Upper lobe of left lung (tissue), 4 donors: ENCODE data around the gene ANO3.

Source experiments
- EP300 ChIP-seq, 4 donors: sonication (generic); formaldehyde crosslinking; IDR thresholded peaks; one replicate each; pipeline ENCODE4 v1.5.1; 2017; ENCODE audit warnings: antibody characterized with exemption in 4 of 4, control low read depth in 2 of 4
- POLR2A ChIP-seq, 4 donors: fragments of 450-650 bp; IDR thresholded peaks; one replicate each; pipeline ENCODE4 v1.5.1; 2016 to 2017; ENCODE audit warnings: antibody characterized with exemption in 4 of 4, mild to moderate bottlenecking in 2 of 4
- POLR2AphosphoS5 ChIP-seq, 2 donors: sonication (generic); formaldehyde crosslinking; IDR thresholded peaks; one replicate each; pipeline ENCODE4 v1.5.1; 2017; ENCODE audit warnings: antibody characterized with exemption in 2 of 2
- TF ChIP-seq, protein P1 (sequence below), 6 experiments: fragments of 450-650 bp in 4 of 6; fragments of 200-600 bp in 2 of 6; sonication (generic) in 2 of 6; IDR thresholded peaks; one replicate each; pipeline ENCODE4 v1.5.1; 2016 to 2019; ENCODE audit warnings: antibody characterized with exemption in 6 of 6

DNA sequence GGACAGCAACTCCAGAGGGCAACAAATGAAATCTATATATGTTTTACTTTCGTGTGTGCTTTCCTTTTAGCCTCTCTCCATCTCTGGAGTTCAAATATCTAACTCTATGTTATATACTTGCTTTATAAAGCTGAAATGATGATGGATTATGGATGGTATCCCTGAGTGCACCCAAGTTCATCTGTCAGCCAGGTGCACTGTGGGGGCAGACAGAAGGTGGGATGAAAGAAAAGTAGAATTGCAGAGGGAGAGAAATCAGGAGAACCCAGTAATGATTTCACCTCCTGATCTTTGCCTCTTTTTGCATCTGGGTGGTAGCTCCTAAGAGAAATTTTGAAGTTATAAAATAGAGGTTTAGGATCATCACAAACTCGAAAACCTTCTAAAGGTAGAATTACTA lies 237.7 kb downstream of the ANO3 start:
- TF ChIP-seq, protein P1, sequence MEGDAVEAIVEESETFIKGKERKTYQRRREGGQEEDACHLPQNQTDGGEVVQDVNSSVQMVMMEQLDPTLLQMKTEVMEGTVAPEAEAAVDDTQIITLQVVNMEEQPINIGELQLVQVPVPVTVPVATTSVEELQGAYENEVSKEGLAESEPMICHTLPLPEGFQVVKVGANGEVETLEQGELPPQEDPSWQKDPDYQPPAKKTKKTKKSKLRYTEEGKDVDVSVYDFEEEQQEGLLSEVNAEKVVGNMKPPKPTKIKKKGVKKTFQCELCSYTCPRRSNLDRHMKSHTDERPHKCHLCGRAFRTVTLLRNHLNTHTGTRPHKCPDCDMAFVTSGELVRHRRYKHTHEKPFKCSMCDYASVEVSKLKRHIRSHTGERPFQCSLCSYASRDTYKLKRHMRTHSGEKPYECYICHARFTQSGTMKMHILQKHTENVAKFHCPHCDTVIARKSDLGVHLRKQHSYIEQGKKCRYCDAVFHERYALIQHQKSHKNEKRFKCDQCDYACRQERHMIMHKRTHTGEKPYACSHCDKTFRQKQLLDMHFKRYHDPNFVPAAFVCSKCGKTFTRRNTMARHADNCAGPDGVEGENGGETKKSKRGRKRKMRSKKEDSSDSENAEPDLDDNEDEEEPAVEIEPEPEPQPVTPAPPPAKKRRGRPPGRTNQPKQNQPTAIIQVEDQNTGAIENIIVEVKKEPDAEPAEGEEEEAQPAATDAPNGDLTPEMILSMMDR (IDR thresholded peaks at IDR 0.05): no peak
- no peak for TF ChIP-seq POLR2AphosphoS5 (IDR thresholded peaks at IDR 0.05)
- TF ChIP-seq EP300 (IDR thresholded peaks at IDR 0.05): no peak
- no peak for TF ChIP-seq POLR2A (IDR thresholded peaks at IDR 0.05)
